HCT116 (cell line): ENCODE results near the gene FFAR3. TPM values are rescaled to one million over a fixed set of nuclear protein-coding genes. Genes with fewer than 3 reads are reported as not detected.

ENCODE experiments used
- ATAC-seq: fragments of 200-7000 bp; cut with Tn5 transposase; 2 replicates; pipeline ENCODE4 v1.9.1; 2020; ENCODE audit warnings: mild to moderate bottlenecking, moderate library complexity
- BruUV-seq: library from RNA; stranded (reverse); fragments of 400-500 nt; replicated peaks from 2 replicates; lab custom pipeline; 2021; lab: Mats Ljungman, UMichigan
- CTCF ChIA-PET: fragments of 300-600 bp; sonication (Branson Sonifier 250); formaldehyde crosslinking; loops from one replicate; lab custom pipeline; 2021; ENCODE audit warnings: antibody characterized with exemption; lab: Charles Lee
- POLR2A ChIA-PET: fragments of 300-600, 350-600 bp; sonication (Branson Sonifier 250); formaldehyde crosslinking; loops from one replicate; lab custom pipeline; 2021; ENCODE audit warnings: antibody characterized with exemption; lab: Charles Lee
- RAD21 ChIA-PET, 2 experiments: fragments of 300-600 bp; sonication (Branson Sonifier 250); formaldehyde crosslinking; loops; one replicate each; lab custom pipeline; 2023; ENCODE audit warnings: low total read pairs in 2 of 2; ENCODE audit not compliant: uncharacterized antibody in 2 of 2, unreplicated experiment in 2 of 2, low non-redundant PET in 1 of 2; lab: Charles Lee
- DNase-seq: peaks from one replicate; pipeline ENCODE4 v3.0.0-alpha.2; 2010; ENCODE audit warnings: low read depth, low spot score
- H2AFZ ChIP-seq: fragments of 200-600 bp; shearing (Covaris generic), sonication (generic); 2 replicates; pipeline ENCODE4 v1.6.1; 2017; ENCODE audit warnings: low read depth, mixed run types, mixed read lengths, antibody characterized with exemption, low read length; ENCODE audit not compliant: poor library complexity, severe bottlenecking
- H3K27ac ChIP-seq: 2 replicates; pipeline ENCODE4 v1.5.1; 2012; ENCODE audit warnings: low read depth, low read length
- H3K27me3 ChIP-seq: fragments of 200-600 bp; sonication (generic); 2 replicates; pipeline ENCODE4 v1.6.1; 2016; ENCODE audit warnings: mixed run types, low read length, mixed read lengths; ENCODE audit not compliant: insufficient read depth
- H3K36me3 ChIP-seq, 2 experiments: fragments of 200-500 bp in 1 of 2; fragments of 200-600 bp in 1 of 2; sonication (Bioruptor generic) in 1 of 2; sonication (generic) in 1 of 2; 2 replicates each; pipeline versions ENCODE4 v1.5.1 to v1.6.1; 2014 to 2016; ENCODE audit warnings: low read length in 2 of 2, inconsistent platforms in 1 of 2, mixed read lengths in 1 of 2, mixed run types in 1 of 2; ENCODE audit not compliant: insufficient read depth in 2 of 2, control insufficient read depth in 1 of 2
- H3K4me1 ChIP-seq, 2 experiments: fragments of 200-600 bp in 1 of 2; sonication (generic) in 1 of 2; 2 replicates each; pipeline versions ENCODE4 v1.5.1 to v1.6.1; 2012 to 2017; ENCODE audit warnings: low read length in 2 of 2, inconsistent platforms in 1 of 2, mild to moderate bottlenecking in 1 of 2, mixed read lengths in 1 of 2, mixed run types in 1 of 2, moderate library complexity in 1 of 2; ENCODE audit not compliant: insufficient read depth in 2 of 2, control insufficient read depth in 1 of 2
- H3K4me2 ChIP-seq: fragments of 200-600 bp; sonication (generic); 2 replicates; pipeline ENCODE4 v1.6.1; 2017; ENCODE audit warnings: mixed run types, low read length, mixed read lengths
- H3K4me3 ChIP-seq, 2 experiments: fragments of 200-600 bp in 1 of 2; sonication (generic) in 1 of 2; replicated peaks in 1 of 2; 2 replicates each; pipeline ENCODE4 v1.5.1; 2011 to 2016; ENCODE audit warnings: low read length in 2 of 2, control low read depth in 1 of 2, low read depth in 1 of 2, mild to moderate bottlenecking in 1 of 2, mixed read lengths in 1 of 2, mixed run types in 1 of 2
- H3K79me2 ChIP-seq: fragments of 200-600 bp; sonication (generic); 2 replicates; pipeline ENCODE4 v1.6.1; 2017; ENCODE audit warnings: mild to moderate bottlenecking, mixed run types, low read length, moderate library complexity, mixed read lengths; ENCODE audit not compliant: insufficient read depth
- H3K9ac ChIP-seq: fragments of 200-600 bp; sonication (generic); 2 replicates; pipeline ENCODE4 v1.6.1; 2016; ENCODE audit warnings: low read length, mixed read lengths
- H3K9me2 ChIP-seq: fragments of 200-600 bp; sonication (generic), shearing (Covaris generic); 2 replicates; pipeline ENCODE4 v1.6.1; 2017; ENCODE audit warnings: mixed run types, mild to moderate bottlenecking, moderate library complexity; ENCODE audit not compliant: insufficient read depth
- H3K9me3 ChIP-seq, 2 experiments: fragments of 200-500 bp in 1 of 2; fragments of 200-600 bp in 1 of 2; sonication (Bioruptor generic) in 1 of 2; sonication (generic) in 1 of 2; 2 replicates each; pipeline ENCODE4 v1.6.1; 2014 to 2017; ENCODE audit warnings: low read length in 2 of 2, mixed read lengths in 2 of 2, inconsistent platforms in 1 of 2, low read depth in 1 of 2, mild to moderate bottlenecking in 1 of 2, mixed run types in 1 of 2, moderate library complexity in 1 of 2; ENCODE audit not compliant: control insufficient read depth in 1 of 2, insufficient read depth in 1 of 2
- H4K20me1 ChIP-seq: fragments of 200-600 bp; sonication (generic), shearing (Covaris generic); 2 replicates; pipeline ENCODE4 v1.6.1; 2017; ENCODE audit warnings: mixed run types, mild to moderate bottlenecking, moderate library complexity; ENCODE audit not compliant: insufficient read depth
- ATF3 ChIP-seq: IDR thresholded peaks from 2 replicates; pipeline ENCODE4 v1.6.1; 2012
- CTCF ChIP-seq, 3 experiments: fragments of 200-600 bp in 1 of 3; sonication (generic) in 1 of 3; IDR thresholded peaks in 2 of 3; conservative IDR thresholded peaks in 1 of 3; 2 replicates each; pipeline ENCODE4 v1.5.1; 2012 to 2017; ENCODE audit warnings: low read depth in 2 of 3, low read length in 2 of 3, antibody characterized with exemption in 1 of 3, borderline replicate concordance in 1 of 3, control low read depth in 1 of 3, mild to moderate bottlenecking in 1 of 3, mixed read lengths in 1 of 3, mixed run types in 1 of 3, moderate library complexity in 1 of 3; ENCODE audit not compliant: insufficient read depth in 1 of 3
- EZH2phosphoT487 ChIP-seq: fragments of 200-600 bp; IDR thresholded peaks from 2 replicates; pipeline ENCODE4 v1.6.1; 2018; ENCODE audit warnings: antibody characterized with exemption, borderline replicate concordance
- POLR2AphosphoS5 ChIP-seq: IDR thresholded peaks from 2 replicates; pipeline ENCODE4 v1.6.1; 2011; ENCODE audit warnings: mild to moderate bottlenecking, low read depth, low read length, moderate library complexity
- RAD21 ChIP-seq: IDR thresholded peaks from 2 replicates; pipeline ENCODE4 v1.6.1; 2012; ENCODE audit warnings: low read depth, mild to moderate bottlenecking
- SP1 ChIP-seq: IDR thresholded peaks from 2 replicates; pipeline ENCODE4 v1.6.1; 2012; ENCODE audit warnings: low read depth
- SRF ChIP-seq: IDR thresholded peaks from 2 replicates; pipeline ENCODE4 v1.6.1; 2012; ENCODE audit warnings: low read depth
- ZNF274 ChIP-seq: fragments of 200-500 bp; sonication (Bioruptor generic); IDR thresholded peaks from 2 replicates; pipeline ENCODE4 v1.6.1; 2014; ENCODE audit warnings: mild to moderate bottlenecking, low read depth, low read length, inconsistent platforms
- intact Hi-C: fragments of 100-400 bp; cut with micrococcal nuclease; formaldehyde crosslinking; loops from 2 replicates; pipeline ENCODE4 v1.10.0; 2022
- total RNA-seq: library from RNA; stranded (reverse); gene quantifications from one replicate; pipeline ENCODE4 v1.2.1, GENCODE V29; 2021; ENCODE audit not compliant: unreplicated experiment

Gene FFAR3
- total RNA-seq, 1 experiment from 2014 or later = not detected

GRCh38 chr19:35341565-35342225, 16.6 kb upstream of the FFAR3 start:
- H3K4me3 ChIP-seq = no peak overlapping the region
- CTCF ChIA-PET = no interaction called here
- no peaks in the 10 kb centered on the region for H3K9me2 ChIP-seq
- RAD21 ChIA-PET = no interaction called here
- no TSS peak for BruUV-seq
- H3K4me2 ChIP-seq = no peak overlapping the region
- H3K36me3 ChIP-seq = no peaks in the 10 kb centered on the region
- H3K9ac ChIP-seq = no peak overlapping the region
- DNase-seq (no peak), ATAC-seq (no peak)
- H3K9me3 ChIP-seq = no peaks in the 10 kb centered on the region
- intact Hi-C loops = no loop called here
- no peaks in the 10 kb centered on the region for H3K4me1 ChIP-seq
- H3K27ac ChIP-seq = no peak overlapping the region
- H2AFZ ChIP-seq = no peak overlapping the region
- TF ChIP-seq EZH2phosphoT487 (no peak), ATF3 (no peak), POLR2AphosphoS5 (no peak), SRF (no peak), CTCF (IDR thresholded peaks at IDR 0.05 in 2 of 3, conservative IDR thresholded peaks at IDR 0.05 in 1 of 3; ENCODE audit: borderline replicate concordance in 1 of 3, insufficient read depth in 1 of 3, low read depth in 2 of 3, low read length in 2 of 3) (no peak), ZNF274 (no peak), RAD21 (no peak), SP1 (no peak)
- no peaks in the 10 kb centered on the region for H4K20me1 ChIP-seq
- no peaks in the 10 kb centered on the region for H3K27me3 ChIP-seq
- H3K79me2 ChIP-seq = no peaks in the 10 kb centered on the region
- POLR2A ChIA-PET = no interaction called here
